Hematopoietic multipotent progenitor cell treated with erythropoietin and hydrocortisone succinate and interleukin-3 and kit ligand, for 8 days (in vitro differentiated cells): Measurements from ENCODE around the gene CAPN7.

Experiments used
- DNase-seq: peaks from one replicate; pipeline ENCODE4 v3.0.0-alpha.2; 2015

Gene CAPN7

GRCh38 chr3:15204005-15204404, 2.0 kb upstream of the CAPN7 start:
- DNase-seq, result no peak

- no peak for DNase-seq
Observed at GRCh38 chr3:15205482-15205933, 538 bp upstream of the CAPN7 start.

GRCh38 chr3:15206662-15207576, 873 bp downstream of the CAPN7 start:
- peak; percentile 61 for DNase-seq

DNA sequence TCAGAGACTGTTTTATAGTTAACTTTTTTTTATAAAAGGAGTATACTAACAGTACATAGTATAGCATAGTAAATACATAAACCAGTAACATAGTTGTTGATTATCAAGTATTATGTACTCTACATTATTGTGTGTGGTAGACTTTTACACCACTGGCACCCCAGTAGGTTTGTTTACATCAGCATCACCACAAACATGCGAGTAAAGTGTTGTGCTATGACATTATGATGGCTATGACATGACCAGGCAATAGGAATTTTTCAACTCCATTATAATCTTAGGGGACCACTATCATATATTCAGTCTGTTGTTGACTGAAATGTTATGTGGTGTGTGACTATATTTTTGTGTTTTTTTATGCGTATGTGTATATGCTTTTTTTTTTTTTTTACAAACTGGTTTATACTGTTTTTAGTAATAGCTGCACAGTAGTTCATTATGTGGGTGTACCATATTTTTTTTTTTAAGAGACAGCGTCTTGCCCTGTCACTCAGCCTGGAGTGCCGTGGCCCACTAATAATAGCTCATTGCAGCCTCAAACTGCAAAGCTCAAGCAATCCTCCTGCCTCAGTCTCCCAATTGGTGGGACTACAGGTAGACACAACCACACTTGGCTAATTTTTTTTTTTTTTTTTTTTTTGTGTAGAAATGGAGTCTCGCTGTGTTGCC, 1.9 kb downstream of the CAPN7 start:
- peak; percentile 14 for DNase-seq

DNA sequence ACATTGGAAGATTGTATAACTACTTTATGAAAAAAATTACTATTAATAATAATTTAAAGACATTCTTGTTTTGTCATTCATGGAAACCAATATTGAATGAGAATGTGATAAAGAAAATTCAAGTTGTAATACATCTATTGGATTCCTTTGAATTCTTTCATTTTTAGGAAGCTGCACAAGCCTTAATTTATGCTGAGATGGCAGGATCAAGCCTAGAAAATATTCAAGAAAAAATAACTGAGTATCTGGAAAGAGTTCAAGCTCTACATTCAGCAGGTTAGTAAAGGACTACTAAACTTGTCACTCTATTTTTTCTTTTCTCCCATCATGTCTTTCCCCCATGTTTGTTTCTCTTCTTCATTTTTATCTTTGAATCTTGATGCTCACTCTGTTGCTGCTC, 5.9 kb downstream of the CAPN7 start:
- no peak for DNase-seq

GRCh38 chr3:15214758-15215157, 8.7 kb downstream of the CAPN7 start:
- DNase-seq, result no peak

DNA sequence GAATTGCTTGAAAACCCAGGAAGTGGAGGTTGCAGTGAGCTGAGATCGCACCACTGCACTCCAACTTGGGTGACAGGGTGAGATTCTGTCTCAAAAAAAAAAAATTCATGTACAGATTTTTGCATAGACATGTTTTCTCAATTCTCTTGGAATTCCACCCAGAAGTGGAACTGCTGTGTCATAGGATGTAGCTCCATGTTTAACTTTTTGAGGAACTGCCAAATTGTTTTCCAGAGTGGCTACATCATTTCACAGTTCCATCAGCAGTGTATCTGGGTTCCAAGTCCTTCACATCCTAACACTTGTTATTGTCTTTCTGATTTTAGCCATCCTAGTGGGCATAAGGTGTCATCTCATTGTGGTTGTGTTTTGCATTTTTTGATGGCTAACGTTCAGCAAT, 9.9 kb downstream of the CAPN7 start:
- DNase-seq, result no peak

DNA sequence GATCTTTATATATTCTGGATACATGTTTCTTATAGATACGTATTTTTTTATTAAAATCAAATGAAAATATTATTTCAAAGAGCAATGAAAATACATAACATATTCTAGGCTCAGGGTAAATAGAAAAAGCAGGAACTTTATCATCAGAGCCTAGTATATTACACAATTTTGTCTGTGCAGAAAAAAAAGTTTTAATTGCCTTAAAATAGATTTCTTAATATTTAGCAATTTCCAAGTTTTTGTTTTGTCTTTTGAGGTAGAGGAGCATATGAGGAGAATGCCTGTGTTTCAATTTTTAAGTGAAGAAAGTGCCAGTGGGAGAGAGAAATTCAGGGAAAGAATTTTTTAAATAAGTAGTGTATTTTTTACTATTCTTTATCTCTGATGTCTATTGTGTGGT, 10.5 kb downstream of the CAPN7 start:
- DNase-seq, result no peak

DNA sequence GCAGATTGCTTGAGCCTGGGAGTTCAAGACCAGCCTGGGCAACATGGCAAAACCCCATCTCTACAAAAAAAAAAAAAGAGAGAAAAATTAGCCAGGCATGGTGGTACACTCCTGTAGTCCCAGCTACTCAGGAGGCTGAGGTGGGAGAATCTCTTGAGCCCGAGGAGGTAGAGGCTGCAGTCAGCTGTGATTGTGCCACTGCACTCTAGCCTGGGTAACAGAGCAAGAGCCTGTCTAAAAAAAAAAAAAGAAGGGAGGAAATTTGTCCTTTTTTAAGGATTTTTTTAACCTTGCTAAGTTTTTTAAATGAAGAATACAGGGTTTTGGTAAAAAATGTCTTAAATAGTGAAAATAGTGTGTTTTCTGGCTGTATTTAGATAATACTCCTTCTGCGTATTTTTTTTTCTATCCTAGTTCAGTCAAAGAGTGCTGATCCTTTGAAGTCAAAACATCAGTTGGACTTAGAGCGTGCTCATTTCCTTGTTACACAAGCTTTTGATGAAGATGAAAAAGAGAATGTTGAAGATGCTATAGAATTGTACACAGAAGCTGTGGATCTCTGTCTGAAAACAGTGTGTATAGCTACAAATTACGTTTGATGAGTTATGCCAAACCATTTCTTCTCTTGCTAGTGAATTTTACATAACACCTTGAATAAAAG, 11.1 kb downstream of the CAPN7 start:
- no peak for DNase-seq

DNA sequence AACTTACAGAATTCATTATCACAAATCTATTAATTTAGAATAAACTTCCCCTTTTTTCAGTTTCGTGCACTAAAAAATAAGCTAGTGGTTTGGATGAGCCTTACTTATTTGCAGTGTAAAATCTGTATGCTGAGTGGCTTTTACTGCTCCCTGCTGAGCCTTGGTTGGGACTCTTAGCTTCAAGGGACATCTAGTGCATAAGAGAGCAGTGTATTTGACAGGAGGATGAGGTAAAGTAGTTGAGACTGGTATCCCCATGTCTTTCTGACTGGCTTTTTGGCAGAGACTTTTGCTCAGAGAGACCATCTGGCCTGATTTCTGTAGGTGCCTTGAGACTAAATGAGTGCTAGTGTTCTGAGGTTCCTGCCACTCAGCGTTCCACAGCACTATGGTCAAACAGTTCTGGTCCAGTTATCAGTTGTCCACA, 11.8 kb downstream of the CAPN7 start:
- DNase-seq, result no peak

DNA sequence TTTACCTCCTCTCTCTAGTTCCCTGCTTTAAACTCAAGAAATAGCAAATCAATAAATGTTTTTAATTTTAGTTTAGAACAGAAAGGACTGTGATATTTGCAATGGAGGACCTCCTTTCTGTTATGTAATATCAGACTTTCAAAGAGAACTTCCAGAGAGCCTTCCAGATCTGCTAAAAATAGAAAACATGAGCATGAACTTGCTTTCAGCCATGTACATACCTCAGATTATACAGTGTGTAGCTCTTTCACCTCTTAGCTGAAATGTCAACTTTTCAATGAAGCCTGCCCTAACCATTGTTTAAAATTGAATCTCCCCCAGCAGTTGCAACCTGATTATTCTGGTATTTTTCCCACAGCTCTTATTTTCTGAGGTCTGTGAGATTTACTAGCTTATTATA, 12.6 kb downstream of the CAPN7 start:
- no peak for DNase-seq

GRCh38 chr3:15220056-15220455, 14.0 kb downstream of the CAPN7 start:
- DNase-seq, result no peak

DNA sequence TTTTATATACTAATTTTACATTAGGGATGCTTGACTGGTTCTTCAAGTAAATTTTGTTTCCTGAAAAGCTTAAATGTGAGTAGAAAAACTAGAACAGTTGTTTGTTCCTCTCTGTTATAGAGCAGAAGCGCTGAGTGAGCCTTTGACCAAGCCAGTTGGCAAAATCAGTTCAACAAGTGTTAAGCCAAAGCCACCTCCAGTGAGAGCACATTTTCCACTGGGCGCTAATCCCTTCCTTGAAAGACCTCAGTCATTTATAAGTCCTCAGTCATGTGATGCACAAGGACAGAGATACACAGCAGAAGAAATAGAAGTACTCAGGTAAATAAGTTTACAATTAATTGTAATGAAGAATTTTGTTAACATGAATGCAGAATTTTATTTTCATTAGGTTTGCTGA, 14.6 kb downstream of the CAPN7 start:
- no peak for DNase-seq

DNA sequence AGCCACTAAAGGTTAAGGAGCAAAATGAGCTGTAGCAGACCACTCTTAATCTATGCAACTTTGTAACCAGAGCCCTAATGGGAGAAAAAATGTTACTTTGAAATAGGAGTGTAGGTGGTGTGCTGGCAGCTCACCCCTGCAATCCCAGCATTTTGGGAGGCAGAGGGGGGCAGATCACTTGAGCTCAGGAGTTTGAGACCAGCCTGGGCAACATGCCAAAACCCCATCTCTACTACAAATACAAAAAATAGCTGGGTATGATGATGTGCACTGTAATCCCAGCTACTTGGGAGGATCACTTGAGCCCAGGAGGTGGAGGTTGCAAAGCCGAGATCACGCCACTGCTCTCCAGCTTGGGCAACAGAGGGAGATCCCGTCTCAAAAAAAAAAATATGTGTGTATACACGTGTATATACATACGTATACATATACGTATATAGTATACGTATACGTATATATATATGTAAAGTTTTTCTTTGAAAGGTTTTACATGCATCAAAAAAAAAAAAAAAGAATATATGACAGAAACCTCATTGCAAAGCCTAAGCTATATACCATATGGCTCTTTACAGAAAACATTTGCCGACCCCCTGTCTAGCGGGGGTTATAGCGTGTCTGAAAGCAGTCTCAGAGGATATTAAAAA, 15.7 kb downstream of the CAPN7 start:
- no peak for DNase-seq

- DNase-seq, result no peak
Observed at GRCh38 chr3:15223685-15224572, 17.9 kb downstream of the CAPN7 start.

GRCh38 chr3:15228147-15228546, 22.1 kb downstream of the CAPN7 start:
- no peak for DNase-seq

- no peak for DNase-seq
Observed at GRCh38 chr3:15229262-15229661, 23.2 kb downstream of the CAPN7 start.

DNA sequence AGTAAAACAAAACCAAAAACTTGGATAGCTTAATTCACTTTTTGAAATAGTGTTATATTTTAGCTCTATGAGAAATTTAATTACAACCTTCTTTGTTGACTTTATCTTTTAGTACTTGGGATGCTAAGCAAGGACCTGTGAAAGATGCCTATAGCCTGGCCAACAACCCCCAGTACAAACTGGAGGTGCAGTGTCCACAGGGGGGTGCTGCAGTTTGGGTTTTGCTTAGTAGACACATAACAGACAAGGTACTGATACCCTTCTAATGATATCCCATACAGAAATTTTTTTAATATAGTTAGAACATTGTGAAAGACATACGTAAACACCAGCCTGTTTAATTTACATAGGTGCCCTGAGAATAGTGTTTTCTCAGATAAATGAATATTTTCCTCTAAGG, 35.3 kb downstream of the CAPN7 start:
- DNase-seq, result peak; percentile 52

DNA sequence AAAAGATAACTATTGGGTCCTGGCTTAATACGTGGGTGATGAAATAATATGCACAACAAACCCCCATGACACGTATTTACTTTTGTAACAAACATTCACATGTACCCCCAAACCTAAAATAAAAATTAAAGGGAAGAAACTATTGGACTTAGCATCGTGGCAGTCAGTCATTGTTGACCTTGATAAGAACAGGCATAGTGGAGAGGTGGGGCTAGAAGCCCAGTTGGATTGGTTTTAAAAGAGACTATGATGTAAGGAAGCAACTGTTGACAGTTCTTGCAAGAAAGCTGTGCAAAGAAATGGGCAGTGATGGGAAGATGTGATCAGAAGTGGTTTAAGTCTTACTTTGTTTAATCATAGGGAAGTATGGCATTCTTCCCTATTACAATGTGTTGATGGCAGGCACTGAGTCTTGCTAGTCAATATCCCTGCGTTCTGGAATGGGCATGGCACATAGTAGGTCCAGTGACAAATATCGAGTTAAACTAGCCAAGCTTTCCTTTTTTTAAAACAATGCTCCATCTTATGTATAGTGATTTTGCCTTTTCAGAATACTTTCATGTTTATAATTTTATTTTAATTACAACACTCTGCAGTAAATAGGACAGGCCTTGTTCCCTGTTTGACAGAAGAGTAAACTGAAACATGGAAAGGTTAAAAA, 37.9 kb downstream of the CAPN7 start:
- no peak for DNase-seq

DNA sequence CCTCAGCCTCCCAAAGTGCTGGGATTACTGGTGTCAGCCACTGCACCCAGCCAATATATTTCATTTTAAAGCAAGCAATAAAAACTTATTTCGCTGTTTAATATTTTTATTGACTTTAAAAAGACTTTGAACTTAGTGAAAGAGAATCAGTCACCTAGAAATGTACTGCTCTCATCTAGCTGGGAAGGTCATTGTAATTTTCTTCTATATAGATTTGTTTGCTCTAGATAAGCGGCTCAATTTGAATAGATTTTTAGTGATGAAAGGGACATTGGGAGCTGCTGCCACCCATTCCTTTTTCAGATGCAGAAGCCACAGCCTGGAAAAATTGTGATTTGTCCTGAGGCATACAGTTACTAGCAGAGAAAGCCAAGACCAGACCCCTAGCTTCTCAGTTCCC, 40.1 kb downstream of the CAPN7 start:
- no peak for DNase-seq

DNA sequence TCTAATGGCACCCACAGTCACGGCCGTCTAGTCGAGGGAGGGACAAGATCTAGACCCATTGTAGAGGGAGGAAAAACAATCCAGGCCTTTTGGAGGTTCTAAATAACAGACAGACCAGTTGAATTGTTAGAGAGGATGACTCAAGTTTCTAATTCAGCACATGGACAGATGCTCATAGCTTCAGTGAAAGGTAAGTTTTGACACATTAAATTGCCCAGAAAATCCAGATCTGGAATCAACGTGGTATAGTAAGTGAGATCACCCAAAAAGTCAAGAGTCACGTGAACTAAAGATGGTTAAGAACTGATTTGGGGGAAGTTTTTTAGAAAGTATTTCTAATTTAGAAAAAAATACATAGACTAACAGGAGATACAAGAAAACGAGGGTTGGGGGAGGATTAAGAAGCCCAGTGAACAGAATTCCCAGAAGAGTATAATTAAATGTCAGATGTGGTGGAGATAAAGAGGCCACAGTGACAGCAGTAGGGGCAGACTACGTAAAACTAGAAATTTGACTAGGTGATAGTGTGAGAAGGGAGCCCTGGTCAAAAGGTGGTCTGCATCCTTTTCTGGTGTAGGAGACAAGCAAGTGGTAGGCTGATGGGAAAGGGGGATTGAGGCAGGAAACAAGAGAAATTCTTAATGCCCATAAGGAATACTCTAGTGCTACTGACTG, 47.1 kb downstream of the CAPN7 start:
- no peak for DNase-seq
